GM18526 (cell line): ENCODE data around the gene ZNF416.

Experiments
- POLR2A ChIP-seq: IDR thresholded peaks from 3 replicates; pipeline ENCODE4 v1.6.1; 2011; ENCODE audit not compliant: insufficient read length; ENCODE audit errors: extremely low read depth

Gene ZNF416

GRCh38 chr19:57570707-57571106 lies 8.0 kb downstream of the ZNF416 start:
- TF ChIP-seq POLR2A = no peak

DNA sequence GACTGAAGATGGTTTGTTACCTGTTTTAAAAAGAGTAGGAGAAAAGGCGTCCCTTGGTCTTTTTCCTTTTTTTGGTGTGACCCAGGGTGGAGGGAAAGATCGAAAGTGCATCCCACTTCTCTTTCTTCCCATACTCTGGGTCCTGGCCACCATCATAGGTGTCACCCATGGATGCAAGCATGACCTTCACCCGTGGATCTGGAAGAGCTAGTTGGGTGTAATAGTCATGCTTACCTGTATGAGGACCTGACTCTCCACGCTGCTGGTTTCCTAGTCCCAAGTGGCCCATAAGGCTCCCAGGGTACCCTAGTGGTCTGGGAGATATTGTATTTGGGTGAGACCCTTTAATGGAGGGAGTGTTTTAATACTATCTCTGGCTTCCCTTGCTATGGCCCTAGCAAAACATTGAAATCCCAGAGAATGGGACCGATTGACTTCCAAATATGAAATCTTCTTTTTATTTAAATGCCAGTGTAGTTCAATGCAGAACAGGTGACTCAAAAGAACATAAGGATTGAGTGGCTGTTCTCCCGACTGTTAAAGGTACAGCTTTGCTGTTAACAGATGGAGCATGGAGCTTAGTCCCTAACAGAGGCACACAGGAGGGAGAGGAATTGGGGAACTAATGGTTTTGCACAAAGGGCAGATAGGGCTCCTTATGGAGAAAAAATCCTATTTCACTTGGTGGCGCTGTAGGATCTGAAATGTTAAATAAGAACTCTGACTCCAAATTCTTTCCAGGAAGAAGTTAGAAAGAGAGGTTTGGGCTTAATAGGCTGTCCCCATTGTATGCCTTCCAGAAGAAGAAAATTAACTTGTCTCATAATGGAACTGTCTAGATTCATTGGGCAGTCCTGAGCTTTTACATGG lies 12.1 kb downstream of the ZNF416 start:
- no peak for TF ChIP-seq POLR2A

GRCh38 chr19:57563547-57563946 lies 15.2 kb downstream of the ZNF416 start:
- no peak for TF ChIP-seq POLR2A

- no peak for TF ChIP-seq POLR2A
These were observed 18.6 kb downstream of the ZNF416 start for GRCh38 chr19:57560049-57560491.

- peak; percentile 71 for TF ChIP-seq POLR2A
These were observed 19.2 kb downstream of the ZNF416 start, which contains the start of gene ZNF550 for GRCh38 chr19:57559404-57560025. ZNF550 (minus strand) TSS chr19:57559863; CDS start chr19:57559682, 181 bp downstream.

DNA sequence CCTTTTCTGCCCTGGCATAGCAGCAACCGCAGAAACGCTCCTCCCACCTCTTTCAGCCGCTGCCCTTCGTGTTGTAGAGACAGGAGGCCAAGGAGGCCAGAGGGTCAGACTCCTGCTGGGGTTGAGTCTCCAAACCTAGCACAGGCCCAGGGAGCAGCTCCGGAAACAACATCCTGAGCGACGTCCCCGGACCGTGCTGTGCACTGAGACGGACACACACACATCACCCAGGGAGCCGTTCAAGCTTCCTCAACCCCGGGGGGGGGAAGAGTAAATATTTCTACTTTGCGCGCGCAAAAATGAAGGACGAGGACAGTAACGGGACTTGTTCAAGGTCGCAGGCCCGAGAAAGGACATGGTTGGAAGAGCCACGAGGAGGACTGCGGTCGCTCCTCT lies 19.7 kb downstream of the ZNF416 start:
- no peak for TF ChIP-seq POLR2A

- TF ChIP-seq POLR2A = no peak
These were observed 20.2 kb downstream of the ZNF416 start for GRCh38 chr19:57558525-57558924.

DNA sequence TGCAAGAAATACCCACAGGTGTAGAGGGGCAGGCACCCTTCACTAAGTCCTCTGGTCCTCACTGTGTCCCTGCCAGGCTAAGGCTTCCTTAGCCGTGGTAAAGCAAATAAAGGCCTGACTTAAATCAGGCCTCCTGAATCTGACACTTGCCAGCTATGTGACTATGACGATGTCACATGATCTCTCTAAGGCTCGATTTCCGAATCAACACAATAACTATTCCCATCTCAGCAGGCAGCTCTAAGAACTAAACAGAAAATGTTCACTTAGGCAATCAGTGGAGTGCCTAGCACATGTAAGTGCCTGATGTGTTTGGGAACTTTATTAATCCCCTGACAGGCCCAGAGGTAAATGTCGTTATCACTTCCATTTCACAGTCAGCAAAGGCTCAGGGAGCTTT lies 21.1 kb downstream of the ZNF416 start:
- TF ChIP-seq POLR2A = no peak

- no peak for TF ChIP-seq POLR2A
These were observed 26.3 kb downstream of the ZNF416 start for GRCh38 chr19:57552432-57552831.

DNA sequence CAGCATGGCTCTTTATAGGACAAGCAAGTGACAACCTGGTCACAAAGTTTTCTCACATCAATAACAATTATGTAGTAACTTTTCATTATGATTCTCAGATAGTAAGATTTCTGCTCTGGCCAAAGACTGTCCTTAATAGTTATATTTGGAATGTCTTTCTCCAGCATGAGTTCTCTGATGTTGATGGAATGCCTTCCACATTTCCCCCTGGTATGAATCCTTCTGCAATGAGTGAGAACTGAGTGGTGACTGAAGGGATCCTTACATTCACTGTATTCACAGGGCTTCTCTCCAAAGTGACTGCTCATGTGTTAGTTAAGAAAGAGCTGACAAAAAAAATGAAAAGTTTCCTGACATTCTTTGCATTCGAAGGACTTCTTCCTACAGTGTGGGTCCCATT lies 32.2 kb downstream of the ZNF416 start:
- no peak for TF ChIP-seq POLR2A

DNA sequence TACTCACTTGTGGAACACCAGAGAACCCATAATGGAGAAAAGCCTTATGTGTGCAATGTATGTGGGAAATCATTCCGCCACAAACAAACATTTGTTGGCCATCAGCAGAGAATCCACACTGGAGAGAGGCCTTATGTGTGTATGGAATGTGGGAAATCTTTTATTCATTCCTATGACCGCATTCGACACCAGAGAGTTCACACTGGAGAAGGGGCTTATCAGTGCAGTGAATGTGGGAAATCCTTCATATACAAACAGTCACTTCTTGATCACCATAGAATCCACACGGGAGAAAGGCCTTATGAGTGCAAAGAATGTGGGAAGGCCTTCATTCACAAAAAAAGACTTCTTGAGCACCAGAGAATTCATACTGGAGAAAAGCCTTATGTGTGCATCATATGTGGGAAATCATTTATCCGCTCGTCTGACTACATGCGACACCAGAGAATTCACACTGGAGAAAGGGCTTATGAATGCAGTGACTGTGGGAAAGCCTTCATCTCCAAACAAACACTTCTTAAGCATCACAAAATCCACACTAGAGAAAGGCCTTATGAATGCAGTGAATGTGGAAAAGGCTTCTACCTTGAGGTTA lies 40.7 kb downstream of the ZNF416 start:
- no peak for TF ChIP-seq POLR2A

- TF ChIP-seq POLR2A = peak; percentile 71
These were observed 51.4 kb downstream of the ZNF416 start, which contains the start of gene ZNF549 for GRCh38 chr19:57527136-57527881. ZNF549 (plus strand) TSS chr19:57527356; CDS start chr19:57527574, 218 bp downstream.
